ENCODE data around the gene PTCD1.
A peak's percentile ranks its signal among the peaks of the same experiment; 100 is the strongest.

The PTCD1 gene

GRCh38 chr7:99459087-99459486, 20.5 kb upstream of the PTCD1 start:
- DNase-seq (ENCODE audit: low spot score in 2 of 2): no peak
- Mint-ChIP-seq H3K27me3 (no peaks in the 10 kb centered on the region), H3K27ac (ENCODE audit: low read depth) (peak overlapping the region; percentile 39), H3K36me3 (ENCODE audit: insufficient read depth) (peaks cover 13% of the 10 kb centered on the region), H3K4me1 (peaks cover 23% of the 10 kb centered on the region), H3K4me3 (no peak overlapping the region), H3K9me3 (no peaks in the 10 kb centered on the region)
- ATAC-seq (replicated peaks; ENCODE audit: extremely low read depth, poor library complexity, severe bottlenecking): no peak

GRCh38 chr7:99457650-99458493, 19.3 kb upstream of the PTCD1 start:
- H3K36me3 Mint-ChIP-seq (ENCODE audit: insufficient read depth): peaks cover 12% of the 10 kb centered on the region

GRCh38 chr7:99457050-99457649, 18.6 kb upstream of the PTCD1 start:
- ATAC-seq (replicated peaks; ENCODE audit: extremely low read depth, poor library complexity, severe bottlenecking): no peak
- H3K36me3 Mint-ChIP-seq (ENCODE audit: insufficient read depth): peaks cover 12% of the 10 kb centered on the region
- H3K27ac Mint-ChIP-seq (ENCODE audit: low read depth): no peak overlapping the region
- DNase-seq (ENCODE audit: low spot score in 2 of 2): no peak
- no peaks in the 10 kb centered on the region for H3K27me3 Mint-ChIP-seq
- no peaks in the 10 kb centered on the region for H3K9me3 Mint-ChIP-seq
- H3K4me1 Mint-ChIP-seq: peaks cover 12% of the 10 kb centered on the region
- no peak overlapping the region for H3K4me3 Mint-ChIP-seq

More at GRCh38 chr7:99457650-99458493, 19.3 kb upstream of the PTCD1 start:
- H3K4me1 Mint-ChIP-seq: peaks cover 16% of the 10 kb centered on the region
- no peaks in the 10 kb centered on the region for H3K9me3 Mint-ChIP-seq
- H3K4me3 Mint-ChIP-seq: no peak overlapping the region
- no peak for DNase-seq (ENCODE audit: low spot score in 2 of 2)
- H3K27ac Mint-ChIP-seq (ENCODE audit: low read depth): no peak overlapping the region
- no peaks in the 10 kb centered on the region for H3K27me3 Mint-ChIP-seq
- no peak for ATAC-seq (replicated peaks; ENCODE audit: extremely low read depth, poor library complexity, severe bottlenecking)

GRCh38 chr7:99456288-99456687, 17.7 kb upstream of the PTCD1 start:
- Mint-ChIP-seq H3K36me3 (ENCODE audit: insufficient read depth) (peaks cover 12% of the 10 kb centered on the region), H3K4me1 (peaks cover 12% of the 10 kb centered on the region)
- DNase-seq (ENCODE audit: low spot score in 2 of 2): no peak

GRCh38 chr7:99455874-99456273, 17.3 kb upstream of the PTCD1 start:
- H3K4me1 Mint-ChIP-seq: peaks cover 12% of the 10 kb centered on the region
- DNase-seq (ENCODE audit: low spot score in 2 of 2): no peak
- no peak overlapping the region for H3K27ac Mint-ChIP-seq (ENCODE audit: low read depth)
- H3K36me3 Mint-ChIP-seq (ENCODE audit: insufficient read depth): peaks cover 14% of the 10 kb centered on the region
- no peak overlapping the region for H3K4me3 Mint-ChIP-seq
- no peaks in the 10 kb centered on the region for H3K27me3 Mint-ChIP-seq
- no peak for ATAC-seq (replicated peaks; ENCODE audit: extremely low read depth, poor library complexity, severe bottlenecking)
- no peaks in the 10 kb centered on the region for H3K9me3 Mint-ChIP-seq

More at GRCh38 chr7:99456288-99456687, 17.7 kb upstream of the PTCD1 start:
- Mint-ChIP-seq H3K4me3 (no peak overlapping the region), H3K27ac (ENCODE audit: low read depth) (no peak overlapping the region), H3K9me3 (no peaks in the 10 kb centered on the region), H3K27me3 (no peaks in the 10 kb centered on the region)
- no peak for ATAC-seq (replicated peaks; ENCODE audit: extremely low read depth, poor library complexity, severe bottlenecking)

- Mint-ChIP-seq H3K9me3 (no peaks in the 10 kb centered on the region), H3K4me3 (no peak overlapping the region), H3K4me1 (peaks cover 8% of the 10 kb centered on the region), H3K27ac (ENCODE audit: low read depth) (no peak overlapping the region), H3K27me3 (no peaks in the 10 kb centered on the region), H3K36me3 (ENCODE audit: insufficient read depth) (peaks cover 13% of the 10 kb centered on the region)
- ATAC-seq (replicated peaks; ENCODE audit: extremely low read depth, poor library complexity, severe bottlenecking) (no peak), DNase-seq (ENCODE audit: low spot score in 2 of 2) (no peak)
Observed at GRCh38 chr7:99453105-99453504, 14.5 kb upstream of the PTCD1 start.

- Mint-ChIP-seq H3K4me1 (peaks cover 8% of the 10 kb centered on the region), H3K9me3 (no peaks in the 10 kb centered on the region), H3K36me3 (ENCODE audit: insufficient read depth) (peaks cover 13% of the 10 kb centered on the region), H3K27me3 (no peaks in the 10 kb centered on the region), H3K27ac (ENCODE audit: low read depth) (no peak overlapping the region), H3K4me3 (no peak overlapping the region)
- no peak for ATAC-seq (replicated peaks; ENCODE audit: extremely low read depth, poor library complexity, severe bottlenecking)
- no peak for DNase-seq (ENCODE audit: low spot score in 2 of 2)
Observed at GRCh38 chr7:99452541-99452940, 13.9 kb upstream of the PTCD1 start.

- Mint-ChIP-seq H3K36me3 (ENCODE audit: insufficient read depth) (peaks cover 13% of the 10 kb centered on the region), H3K27ac (ENCODE audit: low read depth) (no peak overlapping the region), H3K4me3 (no peak overlapping the region)
Observed at GRCh38 chr7:99451936-99452335, 13.3 kb upstream of the PTCD1 start.

GRCh38 chr7:99449326-99449725, 10.7 kb upstream of the PTCD1 start:
- H3K27ac Mint-ChIP-seq (ENCODE audit: low read depth): no peak overlapping the region
- no peaks in the 10 kb centered on the region for H3K27me3 Mint-ChIP-seq
- H3K36me3 Mint-ChIP-seq (ENCODE audit: insufficient read depth): peaks cover 23% of the 10 kb centered on the region

More at GRCh38 chr7:99451936-99452335, 13.3 kb upstream of the PTCD1 start:
- ATAC-seq (replicated peaks; ENCODE audit: extremely low read depth, poor library complexity, severe bottlenecking) (no peak), DNase-seq (ENCODE audit: low spot score in 2 of 2) (no peak)
- peaks cover 8% of the 10 kb centered on the region for H3K4me1 Mint-ChIP-seq
- no peaks in the 10 kb centered on the region for H3K9me3 Mint-ChIP-seq
- H3K27me3 Mint-ChIP-seq: no peaks in the 10 kb centered on the region

GRCh38 chr7:99448855-99449254, 10.3 kb upstream of the PTCD1 start:
- no peak for DNase-seq (ENCODE audit: low spot score in 2 of 2)
- H3K4me1 Mint-ChIP-seq: peaks cover 8% of the 10 kb centered on the region
- no peaks in the 10 kb centered on the region for H3K27me3 Mint-ChIP-seq
- peak overlapping the region; percentile 53 for H3K27ac Mint-ChIP-seq (ENCODE audit: low read depth)
- peaks cover 27% of the 10 kb centered on the region for H3K36me3 Mint-ChIP-seq (ENCODE audit: insufficient read depth)
- no peaks in the 10 kb centered on the region for H3K9me3 Mint-ChIP-seq
- ATAC-seq (replicated peaks; ENCODE audit: extremely low read depth, poor library complexity, severe bottlenecking): no peak
- no peak overlapping the region for H3K4me3 Mint-ChIP-seq

More at GRCh38 chr7:99449326-99449725, 10.7 kb upstream of the PTCD1 start:
- Mint-ChIP-seq H3K4me3 (no peak overlapping the region), H3K9me3 (no peaks in the 10 kb centered on the region), H3K4me1 (peaks cover 8% of the 10 kb centered on the region)
- ATAC-seq (replicated peaks; ENCODE audit: extremely low read depth, poor library complexity, severe bottlenecking) (no peak), DNase-seq (ENCODE audit: low spot score in 2 of 2) (no peak)

GRCh38 chr7:99447943-99448342, 9.3 kb upstream of the PTCD1 start:
- Mint-ChIP-seq H3K27ac (ENCODE audit: low read depth) (no peak overlapping the region), H3K36me3 (ENCODE audit: insufficient read depth) (peaks cover 32% of the 10 kb centered on the region), H3K4me3 (no peak overlapping the region), H3K9me3 (no peaks in the 10 kb centered on the region), H3K27me3 (no peaks in the 10 kb centered on the region), H3K4me1 (peaks cover 13% of the 10 kb centered on the region)
- no peak for DNase-seq (ENCODE audit: low spot score in 2 of 2)
- no peak for ATAC-seq (replicated peaks; ENCODE audit: extremely low read depth, poor library complexity, severe bottlenecking)

- Mint-ChIP-seq H3K9me3 (no peaks in the 10 kb centered on the region), H3K27me3 (no peaks in the 10 kb centered on the region), H3K4me1 (peaks cover 22% of the 10 kb centered on the region), H3K27ac (ENCODE audit: low read depth) (no peak overlapping the region), H3K36me3 (ENCODE audit: insufficient read depth) (peaks cover 37% of the 10 kb centered on the region), H3K4me3 (no peak overlapping the region)
- ATAC-seq (replicated peaks; ENCODE audit: extremely low read depth, poor library complexity, severe bottlenecking) (no peak), DNase-seq (ENCODE audit: low spot score in 2 of 2) (no peak)
Observed at GRCh38 chr7:99446096-99446495, 7.5 kb upstream of the PTCD1 start.

- Mint-ChIP-seq H3K27ac (ENCODE audit: low read depth) (peak overlapping the region; percentile 98), H3K4me1 (peaks cover 41% of the 10 kb centered on the region), H3K4me3 (peak overlapping the region; percentile 99), H3K36me3 (ENCODE audit: insufficient read depth) (peaks cover 24% of the 10 kb centered on the region), H3K27me3 (no peaks in the 10 kb centered on the region), H3K9me3 (no peaks in the 10 kb centered on the region)
- no peak for ATAC-seq (replicated peaks; ENCODE audit: extremely low read depth, poor library complexity, severe bottlenecking)
- DNase-seq (ENCODE audit: low spot score in 2 of 2): no peak
Observed at GRCh38 chr7:99440195-99440594, 1.6 kb upstream of the PTCD1 start.
